GM23248 (cell line): ENCODE results near the gene PHTF1. TPM values are rescaled to one million over a fixed set of nuclear protein-coding genes. Genes with fewer than 3 reads are reported as not detected.

Source experiments
- DNase-seq: peaks from one replicate; pipeline ENCODE4 v3.0.0-alpha.2; 2015
- H2AFZ ChIP-seq: fragments of 200-600 bp; sonication (generic); 2 replicates; pipeline ENCODE4 v1.6.1; 2016; ENCODE audit warnings: antibody characterized with exemption
- H3F3A ChIP-seq: fragments of 200-600 bp; sonication (generic); 2 replicates; pipeline ENCODE4 v1.6.1; 2016; ENCODE audit warnings: mild to moderate bottlenecking, antibody characterized with exemption, mixed run types; ENCODE audit not compliant: insufficient read depth
- H3K27ac ChIP-seq: fragments of 200-600 bp; sonication (generic); 2 replicates; pipeline ENCODE4 v1.5.1; 2016; ENCODE audit warnings: mild to moderate bottlenecking
- H3K27me3 ChIP-seq: fragments of 200-600 bp; sonication (generic); replicated peaks from 2 replicates; pipeline ENCODE4 v1.6.1; 2016; ENCODE audit warnings: mild to moderate bottlenecking; ENCODE audit not compliant: insufficient read depth
- H3K36me3 ChIP-seq: fragments of 200-600 bp; sonication (generic); 2 replicates; pipeline ENCODE4 v1.6.1; 2016; ENCODE audit warnings: low read depth, mild to moderate bottlenecking
- H3K4me1 ChIP-seq: fragments of 200-600 bp; sonication (generic); 2 replicates; pipeline ENCODE4 v1.6.1; 2016; ENCODE audit warnings: mild to moderate bottlenecking; ENCODE audit not compliant: insufficient read depth
- H3K4me2 ChIP-seq: fragments of 200-600 bp; sonication (generic); one replicate; pipeline ENCODE4 v1.6.1; 2016; ENCODE audit warnings: mild to moderate bottlenecking; ENCODE audit not compliant: unreplicated experiment
- H3K4me3 ChIP-seq: fragments of 200-600 bp; sonication (generic); 2 replicates; pipeline ENCODE4 v1.5.1; 2016; ENCODE audit warnings: mild to moderate bottlenecking
- H3K79me2 ChIP-seq: fragments of 200-600 bp; sonication (generic); 2 replicates; pipeline ENCODE4 v1.6.1; 2016; ENCODE audit warnings: mild to moderate bottlenecking; ENCODE audit not compliant: insufficient read depth
- H3K9ac ChIP-seq: fragments of 200-600 bp; sonication (generic); 2 replicates; pipeline ENCODE4 v1.6.1; 2016; ENCODE audit warnings: mild to moderate bottlenecking
- H3K9me2 ChIP-seq: fragments of 200-600 bp; sonication (generic); 2 replicates; pipeline ENCODE4 v1.6.1; 2016; ENCODE audit warnings: mixed run types, mild to moderate bottlenecking, moderate library complexity; ENCODE audit not compliant: insufficient read depth
- H3K9me3 ChIP-seq: fragments of 200-600 bp; sonication (generic); one replicate; pipeline ENCODE4 v1.6.1; 2017; ENCODE audit warnings: low read depth
- H4K20me1 ChIP-seq: fragments of 200-600 bp; sonication (generic); 2 replicates; pipeline ENCODE4 v1.6.0; 2016; ENCODE audit not compliant: insufficient read depth
- EZH2 ChIP-seq: fragments of 200-600 bp; sonication (generic); IDR thresholded peaks from 2 replicates; pipeline ENCODE4 v1.6.1; 2018; ENCODE audit warnings: antibody characterized with exemption, mild to moderate bottlenecking; ENCODE audit not compliant: insufficient read depth, poor library complexity, severe bottlenecking
- EZH2phosphoT487 ChIP-seq: fragments of 200-600 bp; sonication (generic); IDR thresholded peaks from 2 replicates; pipeline ENCODE4 v1.6.1; 2018; ENCODE audit warnings: antibody characterized with exemption, moderate library complexity, mild to moderate bottlenecking, low read depth; ENCODE audit not compliant: insufficient read depth
- WGBS, 2 experiments: methylation state at CpG; one replicate each; pipeline ENCODE4 v1.1.6; 2015 to 2017; ENCODE audit warnings: low lambda C conversion rate in 2 of 2, low coverage in 1 of 2; ENCODE audit errors: missing lambda C conversion rate in 2 of 2; 5-methylcytosine and 5-hydroxymethylcytosine counted together
- in situ Hi-C: fragments of 300-500 bp; cut with MboI; formaldehyde crosslinking; loops from 2 replicates; pipeline ENCODE4 v1.15.0; 2020
- polyA plus RNA-seq: library from polyadenylated mRNA; unstranded; fragments of >200 nt; fragmentation: Nextera tagmentation; extraction: Ambion mirVana; gene quantifications from 2 replicates; pipeline ENCODE4 v1.2.1, GENCODE V29; 2016
- total RNA-seq: library from RNA; depleted of rRNA; stranded (reverse); fragments of >200 nt; shearing (Covaris generic); gene quantifications from 2 replicates; pipeline ENCODE4 v1.2.3, GENCODE V29; 2014; rRNA removed

PHTF1 gene
- total and polyA plus RNA-seq, 2 experiments from 2014 or later = 15.9 to 18.2 TPM

DNA sequence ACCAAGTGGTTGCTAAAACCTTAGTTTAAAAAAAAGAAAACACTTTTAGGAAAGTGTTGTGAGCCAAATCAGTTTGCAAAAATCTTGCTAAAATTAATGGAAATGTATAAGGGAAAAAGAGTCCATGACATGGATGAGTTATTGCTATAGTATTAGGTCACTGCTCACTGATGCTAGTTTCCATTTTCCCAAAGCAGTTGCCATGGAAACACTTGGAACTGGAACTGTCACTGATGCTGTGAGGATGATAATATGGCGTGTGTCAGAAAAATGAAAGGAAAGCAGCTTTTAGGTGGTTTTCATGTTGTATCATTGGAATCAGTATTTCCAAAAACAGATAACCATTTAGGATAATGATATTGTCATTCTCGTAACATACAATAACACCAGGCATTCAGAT is 104.4 kb downstream of the PHTF1 start:
- Histone ChIP-seq H3F3A (no peaks in the 10 kb centered on the region), H3K36me3 (no peaks in the 10 kb centered on the region), H3K27ac (no peak overlapping the region), H3K9me2 (no peaks in the 10 kb centered on the region), H3K27me3 (no peaks in the 10 kb centered on the region), H3K79me2 (no peaks in the 10 kb centered on the region), H3K4me2 (no peak overlapping the region), H2AFZ (no peak overlapping the region), H3K9ac (no peak overlapping the region), H3K4me3 (no peak overlapping the region), H3K4me1 (no peaks in the 10 kb centered on the region), H3K9me3 (no peaks in the 10 kb centered on the region), H4K20me1 (no peaks in the 10 kb centered on the region)
- in situ Hi-C loops = no loop called here
- TF ChIP-seq EZH2 = no peak
- TF ChIP-seq EZH2phosphoT487 = no peak
- 93 to 96% methylated on average over 2 of the region's 2 CpGs for WGBS, 2 experiments
- DNase-seq = no peak

DNA sequence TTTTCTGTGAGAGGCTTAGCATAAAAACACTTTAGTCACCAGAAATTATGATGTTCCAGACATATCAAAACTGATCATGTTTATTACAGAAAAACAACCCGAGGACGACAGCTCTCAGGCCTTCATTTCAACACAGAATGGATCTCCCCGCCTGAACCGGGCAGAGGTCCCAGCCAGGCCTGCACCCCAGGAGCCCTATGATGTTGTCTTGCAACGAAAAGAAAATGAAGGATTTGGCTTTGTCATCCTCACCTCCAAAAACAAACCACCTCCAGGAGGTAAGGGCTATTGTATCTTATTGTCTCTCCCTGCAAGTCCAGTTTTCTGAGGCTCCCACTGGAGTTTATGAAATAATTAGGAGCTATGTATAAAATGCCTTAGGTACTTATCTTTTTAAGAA is 105.5 kb downstream of the PHTF1 start:
- Histone ChIP-seq H3K27ac (no peak overlapping the region), H3K4me3 (no peak overlapping the region), H3K9ac (no peak overlapping the region), H4K20me1 (no peaks in the 10 kb centered on the region), H3K27me3 (no peaks in the 10 kb centered on the region), H3K79me2 (no peaks in the 10 kb centered on the region), H3K36me3 (no peaks in the 10 kb centered on the region), H2AFZ (no peak overlapping the region), H3K4me1 (no peaks in the 10 kb centered on the region), H3K9me3 (no peaks in the 10 kb centered on the region), H3F3A (no peaks in the 10 kb centered on the region), H3K4me2 (no peak overlapping the region), H3K9me2 (no peaks in the 10 kb centered on the region)
- DNase-seq = no peak
- in situ Hi-C loops = no loop called here
- WGBS, 2 experiments = 97 to 98% methylated on average over 5 of the region's 5 CpGs
- no peak for TF ChIP-seq EZH2
- TF ChIP-seq EZH2phosphoT487 = no peak

DNA sequence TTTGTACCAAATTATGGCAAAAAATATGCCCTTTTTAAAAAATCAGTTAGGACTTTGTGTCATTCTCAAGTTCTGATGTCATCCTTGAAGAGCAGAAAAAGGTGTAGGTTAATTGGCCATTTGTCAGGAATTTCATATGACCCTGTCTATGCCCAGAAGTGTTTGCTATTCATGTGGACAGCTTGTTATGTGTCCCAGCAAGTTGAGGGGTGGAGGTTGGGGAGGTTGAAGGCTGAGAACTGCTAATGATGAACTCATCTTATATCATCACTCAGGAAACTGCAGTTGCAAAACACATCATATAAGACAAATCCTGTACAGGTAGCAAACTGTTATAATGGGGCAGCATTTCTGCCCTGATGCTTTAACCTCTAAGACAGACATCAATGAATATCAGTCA is 106.5 kb downstream of the PHTF1 start:
- in situ Hi-C loops = no loop called here
- peak; percentile 30 for DNase-seq

DNA sequence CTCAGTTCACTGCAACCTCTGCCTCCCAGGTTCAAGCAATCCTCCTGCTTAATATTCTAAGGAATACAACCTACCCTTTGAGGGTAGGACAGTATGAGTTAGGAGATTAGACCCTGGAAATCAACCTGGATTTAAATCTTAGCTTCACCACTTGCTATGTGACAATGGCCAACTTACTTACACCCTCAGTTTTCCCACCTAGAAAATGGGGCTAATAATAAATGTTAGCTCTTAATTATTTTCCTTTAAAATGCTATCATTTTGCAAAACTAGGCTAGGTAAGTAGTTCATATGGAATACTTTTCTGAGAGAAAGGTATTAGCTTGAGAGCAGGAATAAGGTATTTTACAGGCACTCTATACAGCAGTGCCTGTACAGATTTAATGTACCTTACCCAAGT is 110.8 kb downstream of the PHTF1 start:
- no peak overlapping the region for H3K9ac ChIP-seq
- no peak overlapping the region for H3K27ac ChIP-seq
- no peaks in the 10 kb centered on the region for H3K9me3 ChIP-seq
- in situ Hi-C loops = no loop called here
- no peak overlapping the region for H3K4me2 ChIP-seq
- H3K9me2 ChIP-seq = no peaks in the 10 kb centered on the region
- TF ChIP-seq EZH2 = no peak
- TF ChIP-seq EZH2phosphoT487 = no peak
- H3K4me1 ChIP-seq = peaks cover 13% of the 10 kb centered on the region
- H2AFZ ChIP-seq = no peak overlapping the region
- H3K36me3 ChIP-seq = no peaks in the 10 kb centered on the region
- DNase-seq = no peak
- H4K20me1 ChIP-seq = no peaks in the 10 kb centered on the region
- H3K27me3 ChIP-seq = no peaks in the 10 kb centered on the region
- H3K79me2 ChIP-seq = no peaks in the 10 kb centered on the region
- no peak overlapping the region for H3K4me3 ChIP-seq
- peaks cover 11% of the 10 kb centered on the region for H3F3A ChIP-seq

More for the DNA sequence above, 106.5 kb downstream of the PHTF1 start:
- H3K27me3 ChIP-seq = no peaks in the 10 kb centered on the region
- H3K4me1 ChIP-seq = no peaks in the 10 kb centered on the region
- no peaks in the 10 kb centered on the region for H3K79me2 ChIP-seq
- TF ChIP-seq EZH2 = no peak
- no peak for TF ChIP-seq EZH2phosphoT487
- H3K9ac ChIP-seq = no peak overlapping the region
- H3K36me3 ChIP-seq = no peaks in the 10 kb centered on the region
- H3K4me2 ChIP-seq = no peak overlapping the region
- H3F3A ChIP-seq = no peaks in the 10 kb centered on the region
- H4K20me1 ChIP-seq = no peaks in the 10 kb centered on the region
- no peaks in the 10 kb centered on the region for H3K9me3 ChIP-seq
- H3K27ac ChIP-seq = no peak overlapping the region
- no peak overlapping the region for H3K4me3 ChIP-seq
- no peaks in the 10 kb centered on the region for H3K9me2 ChIP-seq
- no peak overlapping the region for H2AFZ ChIP-seq

DNA sequence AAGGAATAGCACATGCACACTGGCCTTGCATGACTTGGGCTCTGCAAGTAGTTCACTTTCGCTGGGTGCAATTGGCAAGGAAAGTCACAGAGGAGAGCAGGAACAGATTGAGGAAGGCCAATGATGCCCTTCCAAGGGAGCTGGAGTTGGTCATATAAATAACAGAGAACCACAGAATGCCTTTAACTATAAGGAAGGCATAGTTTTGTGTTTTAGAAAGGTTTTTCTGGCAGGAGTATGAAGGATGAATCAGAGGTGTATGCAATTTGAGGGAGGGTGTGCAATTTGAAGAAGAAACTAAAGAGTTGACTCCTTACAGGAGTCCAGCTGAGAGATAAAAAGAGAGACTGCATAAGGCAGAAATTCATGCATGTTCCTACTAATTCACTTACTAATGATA is 112.1 kb downstream of the PHTF1 start:
- Histone ChIP-seq H3K4me2 (no peak overlapping the region), H3K27me3 (no peaks in the 10 kb centered on the region)
- peak; percentile 44 for DNase-seq

More for the DNA sequence above, 112.1 kb downstream of the PHTF1 start:
- H3K4me1 ChIP-seq = peaks cover 13% of the 10 kb centered on the region
- H3K9me2 ChIP-seq = no peaks in the 10 kb centered on the region
- 91 to 93% methylated on average over 1 of the region's 1 CpG for WGBS, 2 experiments
- peaks cover 11% of the 10 kb centered on the region for H3F3A ChIP-seq
- H3K9me3 ChIP-seq = no peaks in the 10 kb centered on the region
- no peaks in the 10 kb centered on the region for H3K36me3 ChIP-seq
- TF ChIP-seq EZH2 (no peak), EZH2phosphoT487 (no peak)
- H3K79me2 ChIP-seq = no peaks in the 10 kb centered on the region
- no peak overlapping the region for H3K27ac ChIP-seq
- H2AFZ ChIP-seq = no peak overlapping the region
- H4K20me1 ChIP-seq = no peaks in the 10 kb centered on the region
- in situ Hi-C loops = no loop called here
- H3K4me3 ChIP-seq = no peak overlapping the region
- H3K9ac ChIP-seq = no peak overlapping the region

Other genes with a start within 250 kb of the PHTF1 start
- gene RSBN1, start 53.0 kb upstream of the PHTF1 start, total RNA-seq = 7.5 and 10.0 TPM in 2 replicates
- gene RSBN1, start 53.0 kb upstream of the PHTF1 start, polyA plus RNA-seq = 8.3 and 8.7 TPM in 2 replicates
- 0.51 and 0.86 TPM in 2 replicates for gene PTPN22, start 112.2 kb upstream of the PHTF1 start, total RNA-seq
- 1.4 and 1.6 TPM in 2 replicates for gene PTPN22, start 112.2 kb upstream of the PHTF1 start, polyA plus RNA-seq
- gene BCL2L15, start 128.1 kb upstream of the PHTF1 start, total RNA-seq = 0.13 and 0.32 TPM in 2 replicates
- gene BCL2L15, start 128.1 kb upstream of the PHTF1 start, polyA plus RNA-seq = not detected in 2 replicates
- 12.9 and 16.1 TPM in 2 replicates for gene AP4B1, start 145.3 kb upstream of the PHTF1 start, total RNA-seq
- 9.9 and 11.8 TPM in 2 replicates for gene AP4B1, start 145.3 kb upstream of the PHTF1 start, polyA plus RNA-seq
- gene DCLRE1B, start 145.8 kb upstream of the PHTF1 start, total RNA-seq = 4.3 and 6.9 TPM in 2 replicates
- gene DCLRE1B, start 145.8 kb upstream of the PHTF1 start, polyA plus RNA-seq = 6.5 and 7.2 TPM in 2 replicates
- 23.6 and 26.2 TPM in 2 replicates for gene HIPK1, start 169.8 kb upstream of the PHTF1 start, total RNA-seq
- gene HIPK1, start 169.8 kb upstream of the PHTF1 start, polyA plus RNA-seq = 6.1 and 7.6 TPM in 2 replicates
- gene OLFML3, start 220.0 kb upstream of the PHTF1 start, total RNA-seq = 156 and 168 TPM in 2 replicates
- 141 and 149 TPM in 2 replicates for gene OLFML3, start 220.0 kb upstream of the PHTF1 start, polyA plus RNA-seq